SH-SY5Y (cell line): Measurements from ENCODE around the gene CNGB1.

Experiments used
- GATA2 ChIP-seq: IDR thresholded peaks from 2 replicates; pipeline ENCODE4 v1.6.1; 2011; ENCODE audit warnings: mild to moderate bottlenecking, low read depth, low read length
- GATA3 ChIP-seq: IDR thresholded peaks from 2 replicates; pipeline ENCODE4 v1.6.1; 2011; ENCODE audit warnings: low read depth, mild to moderate bottlenecking, low read length, moderate library complexity

DNA sequence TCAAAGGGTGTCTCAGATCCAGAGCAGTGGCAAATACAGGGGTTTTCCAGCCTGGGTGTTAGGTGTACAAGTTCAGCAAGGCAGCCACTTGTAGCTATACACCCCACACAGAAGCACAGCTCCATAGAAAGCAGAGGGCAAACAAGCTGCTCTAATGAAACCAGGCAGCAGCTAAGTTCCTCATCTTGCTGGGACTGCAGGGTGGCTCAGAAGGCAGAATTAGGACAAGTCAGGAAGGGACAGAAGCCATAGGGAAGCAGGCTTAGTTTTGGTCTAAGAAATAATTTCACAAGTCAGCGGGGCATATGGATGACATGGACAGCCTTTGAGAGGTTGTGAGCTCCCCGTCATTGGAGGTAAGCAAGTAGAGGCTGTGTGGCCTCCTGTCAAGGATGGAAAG lies 23.7 kb downstream of the CNGB1 start:
- TF ChIP-seq GATA2, result no peak
- TF ChIP-seq GATA3, result no peak
